HEK293T (cell line): ENCODE results near the gene CD164.
"Not testable (repeated sequence)": the region's sequence is repeated elsewhere in the genome, so short reads cannot be mapped to it uniquely, and the experiment has no call there.

Experiments
- CTCF ChIA-PET: fragments of 350-600 bp; formaldehyde crosslinking; extraction: SDS; loops from one replicate; lab custom pipeline; 2021; ENCODE audit warnings: antibody characterized with exemption, inconsistent platforms; lab: Yijun Ruan, JAX
- POLR2A ChIA-PET: fragments of 350-600 bp; formaldehyde crosslinking; extraction: SDS; loops from one replicate; lab custom pipeline; 2020; ENCODE audit warnings: antibody characterized with exemption, inconsistent platforms; lab: Yijun Ruan, JAX
- DNase-seq: peaks from one replicate; pipeline ENCODE4 v3.0.0; 2012; ENCODE audit warnings: mixed read lengths; ENCODE audit errors: extremely low spot score
- ARNT ChIP-seq: fragments of 450-650 bp; IDR thresholded peaks from 2 replicates; pipeline ENCODE4 v1.6.1; 2017; ENCODE audit warnings: mild to moderate bottlenecking
- BHLHE40 ChIP-seq: fragments of 450-650 bp; IDR thresholded peaks from 2 replicates; pipeline ENCODE4 v1.6.1; 2016; ENCODE audit warnings: mild to moderate bottlenecking, moderate library complexity, borderline replicate concordance
- CTBP1 ChIP-seq: fragments of 450-650 bp; IDR thresholded peaks from 2 replicates; pipeline ENCODE4 v1.6.1; 2016; ENCODE audit warnings: borderline replicate concordance
- ELF4 ChIP-seq: fragments of 450-650 bp; IDR thresholded peaks from 2 replicates; pipeline ENCODE4 v1.6.1; 2017; ENCODE audit warnings: antibody characterized with exemption
- FOXA1 ChIP-seq: fragments of 450-650 bp; IDR thresholded peaks from 2 replicates; pipeline ENCODE4 v1.6.1; 2016; ENCODE audit warnings: mild to moderate bottlenecking
- FOXK2 ChIP-seq: fragments of 450-650 bp; IDR thresholded peaks from 2 replicates; pipeline ENCODE4 v1.6.1; 2016; ENCODE audit warnings: mild to moderate bottlenecking
- FOXM1 ChIP-seq: fragments of 450-650 bp; IDR thresholded peaks from 2 replicates; pipeline ENCODE4 v1.6.1; 2017; ENCODE audit warnings: mild to moderate bottlenecking, borderline replicate concordance
- HDGF ChIP-seq: fragments of 450-650 bp; IDR thresholded peaks from 2 replicates; pipeline ENCODE4 v1.6.1; 2017; ENCODE audit warnings: antibody characterized with exemption, borderline replicate concordance
- L3MBTL2 ChIP-seq: fragments of 450-650 bp; conservative IDR thresholded peaks from 2 replicates; pipeline ENCODE4 v1.6.1; 2016; ENCODE audit warnings: mild to moderate bottlenecking
- LEF1 ChIP-seq: fragments of 450-650 bp; IDR thresholded peaks from 2 replicates; pipeline ENCODE4 v1.6.1; 2017; ENCODE audit warnings: mild to moderate bottlenecking, borderline replicate concordance
- NFRKB ChIP-seq: fragments of 450-650 bp; IDR thresholded peaks from 2 replicates; pipeline ENCODE4 v1.6.1; 2016; ENCODE audit warnings: mild to moderate bottlenecking, moderate library complexity
- PKNOX1 ChIP-seq: fragments of 450-650 bp; IDR thresholded peaks from 2 replicates; pipeline ENCODE4 v1.6.1; 2016
- SP1 ChIP-seq: fragments of 450-650 bp; IDR thresholded peaks from 2 replicates; pipeline ENCODE4 v1.6.1; 2017
- SUZ12 ChIP-seq: fragments of 450-650 bp; IDR thresholded peaks from 2 replicates; pipeline ENCODE4 v1.6.1; 2016; ENCODE audit warnings: mild to moderate bottlenecking
- TARDBP ChIP-seq: fragments of 450-650 bp; IDR thresholded peaks from 2 replicates; pipeline ENCODE4 v1.6.1; 2016
- ZNF384 ChIP-seq: fragments of 450-650 bp; IDR thresholded peaks from 2 replicates; pipeline ENCODE4 v1.6.1; 2016

The CD164 gene

GRCh38 chr6:109342506-109342905, 39.8 kb downstream of the CD164 start:
- CTCF ChIA-PET = no interaction called here
- TF ChIP-seq ZNF384 = no peak
- no peak for TF ChIP-seq TARDBP
- no peak for TF ChIP-seq SUZ12
- TF ChIP-seq LEF1 = no peak
- no peak for TF ChIP-seq CTBP1
- TF ChIP-seq HDGF = no peak
- no peak for TF ChIP-seq ARNT
- TF ChIP-seq FOXA1 = no peak
- no peak for TF ChIP-seq NFRKB
- POLR2A ChIA-PET = no interaction called here
- no peak for DNase-seq

- DNase-seq = no peak
- TF ChIP-seq TARDBP (no peak), PKNOX1 (no peak), FOXM1 (no peak), CTBP1 (no peak), L3MBTL2 (no peak), ELF4 (no peak), HDGF (no peak), LEF1 (no peak), FOXK2 (no peak), ZNF384 (no peak), BHLHE40 (no peak)
- POLR2A ChIA-PET = no interaction called here
- CTCF ChIA-PET = no interaction called here
Observed at GRCh38 chr6:109340811-109341210, 41.5 kb downstream of the CD164 start.

- TF ChIP-seq L3MBTL2 = no peak
- TF ChIP-seq ZNF384 = no peak
- TF ChIP-seq LEF1 = no peak
- TF ChIP-seq TARDBP = no peak
- TF ChIP-seq BHLHE40 = no peak
- no peak for TF ChIP-seq FOXA1
- no peak for TF ChIP-seq FOXK2
- no peak for TF ChIP-seq PKNOX1
- TF ChIP-seq CTBP1 = no peak
- no peak for TF ChIP-seq FOXM1
- no peak for TF ChIP-seq NFRKB
- TF ChIP-seq SP1 = no peak
- TF ChIP-seq HDGF = no peak
- no peak for TF ChIP-seq SUZ12
- TF ChIP-seq ARNT = no peak
- no peak for TF ChIP-seq ELF4
- ChIA-PET CTCF (interaction anchor here (1.0 kb wide), 1 partner anchor 10 kb away, joined by 3 read pairs; no protein-coding TSS in a partner anchor), POLR2A (no interaction called here)
- DNase-seq = no peak
Observed at GRCh38 chr6:109339906-109340678, 42.2 kb downstream of the CD164 start.

GRCh38 chr6:109336221-109336961, 45.9 kb downstream of the CD164 start:
- POLR2A ChIA-PET = no interaction called here
- DNase-seq = no peak

GRCh38 chr6:109333870-109334269, 48.4 kb downstream of the CD164 start:
- CTCF ChIA-PET, DNase-seq, POLR2A ChIA-PET: not testable (repeated sequence)

More at GRCh38 chr6:109336221-109336961, 45.9 kb downstream of the CD164 start:
- TF ChIP-seq PKNOX1 (no peak), CTBP1 (no peak), TARDBP (no peak), SUZ12 (no peak), FOXA1 (no peak), ZNF384 (no peak), HDGF (no peak), ARNT (no peak), LEF1 (no peak), SP1 (no peak), FOXK2 (no peak), FOXM1 (no peak), L3MBTL2 (no peak), BHLHE40 (no peak)
- CTCF ChIA-PET = no interaction called here

GRCh38 chr6:109332748-109333147, 49.5 kb downstream of the CD164 start:
- no peak for DNase-seq
- no peak for TF ChIP-seq BHLHE40
- POLR2A ChIA-PET = no interaction called here
- CTCF ChIA-PET = no interaction called here
